Cardiac septum (tissue), 1 donor: ENCODE results near the gene ACTR2. TPM values are rescaled to one million over a fixed set of nuclear protein-coding genes. Genes with fewer than 3 reads are reported as not detected.

Source experiments
- DNase-seq: peaks from one replicate; pipeline ENCODE4 v3.0.0-alpha.2; 2020; ENCODE audit warnings: low spot score
- intact Hi-C: fragments of 100-400 bp; cut with DNase I; formaldehyde crosslinking; loops from one replicate; pipeline ENCODE4 v1.14.0; 2022
- total RNA-seq: library from RNA; stranded (reverse); fragmentation: NEBNext Ultra II Directional; extraction: Animal tissue kit (Norgen Biotek cat#: 25700); gene quantifications from one replicate; pipeline ENCODE4 v1.2.1, GENCODE V29; 2021
- donor health status: DM: no; HTN: no; CAD: no.

Gene ACTR2
- total RNA-seq, 1 donor from 2014 or later, result 110 TPM

DNA sequence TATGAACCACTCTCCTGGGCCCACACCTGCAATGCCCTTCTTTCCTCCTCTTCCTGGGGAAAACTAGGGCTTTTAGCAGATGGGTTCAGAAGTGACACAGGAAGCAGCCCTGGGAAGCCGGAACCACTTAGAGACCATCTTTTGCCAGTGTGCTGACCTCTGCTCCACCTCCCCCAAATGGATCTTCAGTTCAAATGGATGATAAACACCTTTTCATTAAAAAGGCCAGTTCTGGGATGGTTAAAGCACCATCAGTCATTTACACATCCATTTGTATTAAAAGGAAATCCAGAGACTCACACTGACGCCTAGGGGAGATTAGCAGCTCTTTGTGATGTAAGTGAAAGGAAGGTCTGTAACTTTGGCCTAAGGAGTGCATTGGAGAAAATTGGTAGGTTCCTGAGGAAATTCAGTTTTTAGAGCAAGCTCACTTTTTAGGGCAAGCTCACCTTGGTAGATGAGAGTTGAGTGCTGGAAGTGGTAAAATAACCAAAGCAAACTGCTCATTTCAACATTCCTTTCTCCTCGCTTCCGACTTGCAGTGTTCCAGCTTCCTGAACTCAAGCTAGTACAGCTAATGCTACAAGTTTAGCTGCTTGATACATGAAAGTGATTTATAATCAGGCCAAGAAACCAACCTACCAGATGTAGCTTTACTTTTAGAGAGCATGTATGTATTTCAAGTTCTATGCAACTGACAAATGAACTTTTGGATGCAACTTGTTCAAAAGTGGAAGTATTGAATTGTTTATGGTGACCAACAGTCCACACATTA lies 47.7 kb downstream of the ACTR2 start:
- intact Hi-C loops, result loop anchor here (5.0 kb wide), 1 partner anchor 37 kb away; no protein-coding TSS in a partner anchor
- no peak for DNase-seq

DNA sequence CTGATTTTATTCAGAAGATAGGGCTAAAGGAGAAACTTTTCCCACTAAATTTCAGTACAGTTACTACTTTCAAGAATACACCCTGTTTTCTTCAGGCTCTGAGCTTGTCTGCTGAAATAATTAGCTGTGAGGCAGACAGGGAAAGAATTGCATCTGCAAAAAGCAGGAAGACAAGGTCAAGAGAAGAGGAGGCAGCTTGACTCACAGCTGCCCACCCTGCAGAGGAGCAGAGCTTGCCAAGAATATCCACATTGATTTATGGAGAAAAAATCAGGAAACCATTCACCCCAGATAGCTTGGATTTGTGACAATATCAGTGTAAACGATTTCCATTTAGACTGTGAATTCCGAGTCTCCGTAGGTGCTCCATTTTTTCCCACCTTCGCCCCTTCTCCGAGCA lies 49.0 kb downstream of the ACTR2 start:
- DNase-seq, result no peak
- intact Hi-C loops, result loop anchor here (5.0 kb wide), 1 partner anchor 36 kb away; no protein-coding TSS in a partner anchor

GRCh38 chr2:65277118-65277517 lies 49.5 kb downstream of the ACTR2 start:
- intact Hi-C loops, result loop anchor here (5.0 kb wide), 1 partner anchor 35 kb away; no protein-coding TSS in a partner anchor
- no peak for DNase-seq

- intact Hi-C loops, result loop anchor here (5.0 kb wide), 1 partner anchor 34 kb away; no protein-coding TSS in a partner anchor
- no peak for DNase-seq
Measured at GRCh38 chr2:65277791-65278483, 50.3 kb downstream of the ACTR2 start.

GRCh38 chr2:65278531-65278981 lies 50.9 kb downstream of the ACTR2 start:
- no peak for DNase-seq
- intact Hi-C loops, result loop anchor here (5.0 kb wide), 1 partner anchor 34 kb away; no protein-coding TSS in a partner anchor

- intact Hi-C loops, result loop anchor here (5.0 kb wide), 1 partner anchor 33 kb away; no protein-coding TSS in a partner anchor
- no peak for DNase-seq
Measured at GRCh38 chr2:65279756-65280155, 52.1 kb downstream of the ACTR2 start.

DNA sequence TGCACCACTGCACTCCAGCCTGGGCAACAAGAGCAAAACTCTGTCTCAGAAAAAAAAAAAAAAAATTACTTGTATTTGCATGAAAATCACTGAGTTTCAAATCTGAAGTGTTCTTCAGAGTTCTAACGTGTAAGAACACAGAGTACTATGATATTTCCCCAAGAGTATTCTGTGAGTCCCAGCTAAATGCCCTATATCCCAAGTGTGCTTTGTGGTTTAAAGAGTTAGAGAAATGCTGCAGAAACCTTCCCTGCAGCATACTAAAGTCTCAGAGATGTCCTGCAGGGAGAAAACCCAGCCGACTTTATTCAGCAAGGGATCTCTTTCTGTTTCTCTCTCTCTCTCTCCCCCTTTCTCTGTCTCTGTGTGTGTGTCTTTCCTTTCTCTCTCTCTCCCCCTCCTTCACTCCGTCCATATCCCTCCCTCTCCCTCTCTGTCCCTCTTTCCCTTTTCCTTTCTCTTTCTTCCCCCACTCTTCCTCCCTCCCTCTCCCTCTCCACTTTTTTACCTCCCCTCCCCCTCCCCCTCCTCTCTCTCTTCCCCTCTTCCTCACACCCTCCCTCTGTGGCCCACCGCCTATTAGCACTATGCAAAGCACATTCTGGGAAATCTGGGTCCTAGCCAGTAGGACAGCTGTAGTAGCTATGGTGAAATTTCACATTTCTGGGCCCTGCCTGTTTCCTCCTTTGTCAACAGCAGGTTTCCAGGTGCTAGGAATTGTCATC lies 54.2 kb downstream of the ACTR2 start:
- no peak for DNase-seq
- intact Hi-C loops, result no loop called here

GRCh38 chr2:65282477-65283053 lies 54.9 kb downstream of the ACTR2 start:
- intact Hi-C loops, result no loop called here
- DNase-seq, result no peak

GRCh38 chr2:65287364-65287763 lies 59.7 kb downstream of the ACTR2 start:
- intact Hi-C loops, result no loop called here
- DNase-seq, result no peak

DNA sequence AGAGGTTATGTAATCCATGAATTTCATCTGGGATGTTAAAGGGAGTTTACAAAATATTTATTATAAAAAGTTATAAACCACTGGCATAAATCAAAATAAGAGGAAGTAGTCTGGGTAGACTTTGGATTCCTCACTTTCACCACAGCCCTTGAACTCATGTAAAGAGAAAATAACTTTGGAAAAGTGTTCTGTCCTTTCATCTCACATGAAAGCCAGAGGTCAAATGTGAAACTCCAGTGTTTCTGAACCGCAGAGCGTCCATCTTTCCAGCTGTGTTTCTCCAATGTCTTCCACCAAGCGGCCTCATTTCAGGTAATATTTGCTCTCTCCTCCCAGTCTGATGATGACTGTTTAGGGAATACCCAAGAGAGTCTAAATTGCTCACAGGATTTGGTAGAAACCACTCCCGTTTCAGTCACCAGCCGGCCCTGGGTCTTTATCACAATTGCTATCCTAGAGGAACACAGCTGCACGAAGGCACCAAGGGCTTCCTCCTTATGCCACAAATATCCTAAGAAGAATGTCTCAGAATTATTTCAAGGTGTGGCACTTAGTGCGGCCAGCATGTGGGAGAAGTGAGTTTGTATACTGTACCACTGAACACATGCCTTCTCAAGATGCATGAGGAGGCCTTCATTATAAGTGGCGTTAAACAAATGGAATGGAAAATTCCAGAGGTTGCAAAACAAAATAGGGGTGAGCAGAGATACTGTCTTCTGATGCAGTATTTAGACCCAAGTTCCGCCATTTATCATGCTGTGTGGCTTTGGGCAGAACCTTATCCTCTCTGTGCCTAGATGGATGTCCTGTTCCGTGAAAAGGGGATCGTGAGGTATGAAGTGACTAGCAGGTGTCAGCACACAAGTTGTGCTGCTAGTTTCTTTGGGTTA lies 63.8 kb downstream of the ACTR2 start:
- intact Hi-C loops, result no loop called here
- DNase-seq, result no peak

GRCh38 chr2:65292106-65292400 lies 64.4 kb downstream of the ACTR2 start:
- intact Hi-C loops, result no loop called here
- DNase-seq, result no peak

DNA sequence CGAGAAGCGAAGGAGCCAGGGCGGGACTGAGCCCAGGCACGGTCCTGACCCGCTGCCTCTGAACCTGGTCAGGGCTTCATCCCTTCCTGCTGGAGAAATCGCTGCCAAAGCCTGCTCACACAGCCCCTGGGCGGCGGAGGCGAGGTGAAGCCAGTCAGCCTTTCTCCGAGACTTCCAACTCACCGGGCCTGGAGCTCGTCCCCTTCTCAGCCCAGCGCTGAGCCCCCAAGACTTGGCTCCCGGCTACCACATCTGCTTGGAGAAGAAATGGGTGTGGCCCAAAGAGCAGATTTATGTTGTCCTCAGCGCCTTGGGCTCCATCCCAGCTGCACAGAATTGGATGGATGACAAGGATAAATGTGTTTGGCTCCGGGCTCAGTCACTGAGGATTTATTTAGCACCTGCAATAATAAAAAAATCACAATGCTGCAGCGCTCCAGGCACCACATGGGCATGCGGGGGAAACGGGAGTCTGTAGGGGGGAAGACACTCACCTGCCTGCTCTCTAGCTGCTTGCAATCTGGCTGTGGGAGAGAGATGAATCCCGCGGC lies 64.9 kb downstream of the ACTR2 start:
- DNase-seq, result no peak
- intact Hi-C loops, result no loop called here

- DNase-seq, result no peak
- intact Hi-C loops, result no loop called here
Measured at GRCh38 chr2:65293376-65293775, 65.7 kb downstream of the ACTR2 start.

DNA sequence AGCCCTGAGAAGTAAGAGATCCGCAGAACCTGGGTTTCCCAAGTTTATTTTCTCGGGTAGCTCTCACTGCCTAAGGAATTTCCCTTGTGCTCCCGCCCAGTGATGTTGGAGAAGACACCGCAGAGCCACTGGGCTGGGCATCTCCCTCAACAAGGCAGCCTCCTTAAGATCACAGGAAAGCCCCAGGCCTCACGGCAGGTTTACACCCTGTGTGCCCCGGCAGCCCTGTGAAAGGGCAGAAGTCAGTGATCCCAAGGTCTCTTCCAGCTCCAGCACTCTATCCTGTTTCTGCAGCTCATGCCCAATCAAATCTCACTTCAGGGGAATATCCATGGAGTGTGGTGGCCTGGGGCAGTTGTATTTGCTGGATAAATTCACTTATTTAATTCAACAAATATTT lies 66.5 kb downstream of the ACTR2 start:
- DNase-seq, result no peak
- intact Hi-C loops, result no loop called here

- no peak for DNase-seq
- intact Hi-C loops, result no loop called here
Measured at GRCh38 chr2:65294701-65295100, 67.1 kb downstream of the ACTR2 start.

DNA sequence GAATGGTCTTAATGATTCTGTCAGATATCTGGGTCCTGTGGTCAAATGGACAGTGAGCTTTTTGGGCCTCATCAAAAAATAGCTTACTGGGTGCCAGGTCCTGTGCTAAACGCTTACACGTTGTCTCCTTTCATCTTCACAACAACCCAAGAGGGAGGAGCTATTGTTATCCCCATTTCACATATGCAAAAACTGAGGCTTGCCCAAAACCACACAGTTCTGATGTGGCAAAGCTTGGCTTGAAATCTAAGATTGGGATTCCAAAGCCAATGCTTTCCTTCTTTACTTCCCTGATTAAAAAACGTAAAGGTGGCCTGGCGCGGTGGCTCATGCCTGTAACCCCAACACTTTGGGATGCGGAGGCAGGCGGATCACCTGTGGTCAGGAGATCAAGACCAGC lies 69.3 kb downstream of the ACTR2 start:
- intact Hi-C loops, result no loop called here
- DNase-seq, result no peak

- DNase-seq, result no peak
- intact Hi-C loops, result no loop called here
Measured at GRCh38 chr2:65297544-65297943, 69.9 kb downstream of the ACTR2 start.

- no peak for DNase-seq
- intact Hi-C loops, result no loop called here
Measured at GRCh38 chr2:65298089-65298488, 70.5 kb downstream of the ACTR2 start.

DNA sequence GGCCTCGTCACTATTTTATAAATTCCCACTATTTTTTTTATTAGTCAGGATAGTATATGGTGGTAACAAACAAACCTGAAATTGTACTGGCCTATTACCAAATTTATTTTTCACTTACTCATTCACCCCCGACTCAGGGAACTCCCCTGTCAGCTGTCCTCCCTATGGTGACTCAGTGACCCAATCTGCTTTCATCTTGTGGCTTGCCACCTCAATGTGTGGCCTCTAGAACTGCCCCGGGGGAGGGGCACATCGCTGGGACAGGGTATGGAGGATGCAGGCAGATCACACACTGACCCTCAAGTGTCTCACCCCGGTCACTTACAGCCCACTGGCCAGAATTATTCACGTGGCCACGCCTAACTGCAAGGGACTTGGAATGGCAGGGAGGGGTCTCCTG lies 71.6 kb downstream of the ACTR2 start:
- no peak for DNase-seq
- intact Hi-C loops, result no loop called here
